Loucy (cell line): Measurements from ENCODE around the gene RSU1.

ENCODE experiments used
- H2AFZ ChIP-seq: fragments of 200-600 bp; sonication (generic); 2 replicates; pipeline ENCODE4 v1.6.0; 2016; ENCODE audit warnings: antibody characterized with exemption, mild to moderate bottlenecking, low read length, moderate library complexity
- H3F3A ChIP-seq: fragments of 200-600 bp; 2 replicates; pipeline ENCODE4 v1.6.0; 2016; ENCODE audit warnings: antibody characterized with exemption, low read depth, mild to moderate bottlenecking
- H3K27me3 ChIP-seq: fragments of 200-600 bp; sonication (generic); 2 replicates; pipeline ENCODE4 v1.6.1; 2014; ENCODE audit warnings: low read length, mild to moderate bottlenecking; ENCODE audit not compliant: insufficient read depth, poor library complexity, severe bottlenecking
- H3K36me3 ChIP-seq: fragments of 200-600 bp; sonication (generic); 2 replicates; pipeline ENCODE4 v1.6.1; 2016; ENCODE audit warnings: low read length; ENCODE audit not compliant: insufficient read depth
- H3K4me1 ChIP-seq: fragments of 200-600 bp; sonication (generic); 2 replicates; pipeline ENCODE4 v1.5.1; 2014; ENCODE audit warnings: low read length, mild to moderate bottlenecking; ENCODE audit not compliant: insufficient read depth, poor library complexity, severe bottlenecking
- H3K4me2 ChIP-seq: fragments of 200-600 bp; sonication (generic); 2 replicates; pipeline ENCODE4 v1.6.0; 2014; ENCODE audit warnings: antibody characterized with exemption, low read length, low read depth, mild to moderate bottlenecking; ENCODE audit not compliant: poor library complexity, severe bottlenecking
- H3K4me3 ChIP-seq: fragments of 200-600 bp; sonication (generic); 2 replicates; pipeline ENCODE4 v1.5.1; 2014; ENCODE audit warnings: low read length, mild to moderate bottlenecking, mixed read lengths; ENCODE audit not compliant: poor library complexity, severe bottlenecking
- H3K79me2 ChIP-seq: fragments of 200-600 bp; sonication (generic); 2 replicates; pipeline ENCODE4 v1.6.1; 2014; ENCODE audit warnings: low read length; ENCODE audit not compliant: insufficient read depth
- H3K9ac ChIP-seq: fragments of 200-600 bp; sonication (generic); 2 replicates; pipeline ENCODE4 v1.6.0; 2014; ENCODE audit warnings: mild to moderate bottlenecking, low read depth, low read length, moderate library complexity; ENCODE audit not compliant: poor library complexity, severe bottlenecking
- H3K9me2 ChIP-seq: fragments of 200-600 bp; sonication (generic); replicated peaks from 2 replicates; pipeline ENCODE4 v1.6.1; 2016; ENCODE audit warnings: low read depth, low read length, mixed read lengths
- H3K9me3 ChIP-seq: fragments of 200-600 bp; sonication (generic); 2 replicates; pipeline ENCODE4 v1.6.1; 2014; ENCODE audit warnings: mild to moderate bottlenecking, antibody characterized with exemption, low read length, low read depth; ENCODE audit not compliant: insufficient read depth
- H4K20me1 ChIP-seq: fragments of 200-600 bp; sonication (generic); 2 replicates; pipeline ENCODE4 v1.6.0; 2014; ENCODE audit warnings: antibody characterized with exemption, low read length, mild to moderate bottlenecking; ENCODE audit not compliant: insufficient read depth, poor library complexity, severe bottlenecking
- CTCF ChIP-seq: fragments of 200-600 bp; sonication (generic); conservative IDR thresholded peaks from 2 replicates; pipeline ENCODE4 v1.5.1; 2014; ENCODE audit warnings: mild to moderate bottlenecking, antibody characterized with exemption, low read length
- EZH2phosphoT487 ChIP-seq: fragments of 200-600 bp; IDR thresholded peaks from 2 replicates; pipeline ENCODE4 v1.6.1; 2018; ENCODE audit warnings: antibody characterized with exemption, mild to moderate bottlenecking, moderate library complexity, borderline replicate concordance

The RSU1 gene

GRCh38 chr10:16863766-16864165, 46.5 kb upstream of the RSU1 start:
- H3K9me3 ChIP-seq: no peaks in the 10 kb centered on the region
- TF ChIP-seq CTCF (no peak), EZH2phosphoT487 (no peak)
- no peaks in the 10 kb centered on the region for H3K9me2 ChIP-seq
- no peaks in the 10 kb centered on the region for H3K4me1 ChIP-seq
- no peak overlapping the region for H3K9ac ChIP-seq
- no peak overlapping the region for H3K4me3 ChIP-seq
- H2AFZ ChIP-seq: no peak overlapping the region
- H3K4me2 ChIP-seq: no peak overlapping the region
- no peaks in the 10 kb centered on the region for H3K36me3 ChIP-seq
- no peaks in the 10 kb centered on the region for H3F3A ChIP-seq
- no peaks in the 10 kb centered on the region for H3K79me2 ChIP-seq
- H4K20me1 ChIP-seq: no peaks in the 10 kb centered on the region
- H3K27me3 ChIP-seq: no peaks in the 10 kb centered on the region

- Histone ChIP-seq H3K9me2 (no peaks in the 10 kb centered on the region), H3K9me3 (no peaks in the 10 kb centered on the region), H3K79me2 (no peaks in the 10 kb centered on the region), H2AFZ (no peak overlapping the region), H3F3A (no peaks in the 10 kb centered on the region), H3K4me2 (no peak overlapping the region), H3K27me3 (no peaks in the 10 kb centered on the region), H4K20me1 (no peaks in the 10 kb centered on the region), H3K36me3 (no peaks in the 10 kb centered on the region), H3K9ac (no peak overlapping the region), H3K4me3 (no peak overlapping the region), H3K4me1 (no peaks in the 10 kb centered on the region)
- TF ChIP-seq EZH2phosphoT487 (no peak), CTCF (no peak)
Measured at GRCh38 chr10:16857419-16857818, 40.2 kb upstream of the RSU1 start.

- H3F3A ChIP-seq: no peaks in the 10 kb centered on the region
Measured at GRCh38 chr10:16856567-16856966, 39.3 kb upstream of the RSU1 start.

More at GRCh38 chr10:16856567-16856966, 39.3 kb upstream of the RSU1 start:
- Histone ChIP-seq H4K20me1 (no peaks in the 10 kb centered on the region), H3K27me3 (no peaks in the 10 kb centered on the region), H3K4me1 (no peaks in the 10 kb centered on the region), H3K79me2 (no peaks in the 10 kb centered on the region), H2AFZ (no peak overlapping the region), H3K36me3 (no peaks in the 10 kb centered on the region), H3K9me2 (no peaks in the 10 kb centered on the region), H3K4me3 (no peak overlapping the region), H3K9me3 (no peaks in the 10 kb centered on the region), H3K9ac (no peak overlapping the region), H3K4me2 (no peak overlapping the region)
- no peak for TF ChIP-seq EZH2phosphoT487
- no peak for TF ChIP-seq CTCF
